Epidermal melanocyte (primary cell): ENCODE measurements around the gene TMEM62.

Source experiments
- DNase-seq: peaks from one replicate; pipeline ENCODE4 v3.0.0; 2011; ENCODE audit warnings: low spot score; ENCODE audit not compliant: insufficient read length

TMEM62 gene

GRCh38 chr15:43226436-43227305 is 93.3 kb downstream of the TMEM62 start:
- DNase-seq = no peak

DNA sequence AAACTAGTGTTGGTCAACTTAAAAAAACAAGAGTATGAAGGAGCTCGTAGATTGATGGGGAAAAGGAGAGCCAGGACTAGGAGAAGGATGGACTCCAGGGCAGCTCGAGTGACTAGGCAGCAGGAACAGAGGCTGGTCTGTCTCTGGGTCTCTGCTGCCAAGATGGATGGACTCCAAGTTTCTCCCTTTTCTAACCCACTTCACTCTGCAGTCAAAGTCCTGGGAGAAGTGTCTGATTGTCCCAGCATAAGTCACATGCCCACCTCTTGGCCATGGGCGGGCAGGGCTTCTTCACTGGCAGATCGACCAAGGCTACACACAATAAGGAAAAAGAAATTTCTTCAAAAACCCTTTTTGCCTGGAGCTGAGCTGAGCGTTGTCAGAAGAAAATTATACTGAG is 96.6 kb downstream of the TMEM62 start:
- peak; percentile 66 for DNase-seq

DNA sequence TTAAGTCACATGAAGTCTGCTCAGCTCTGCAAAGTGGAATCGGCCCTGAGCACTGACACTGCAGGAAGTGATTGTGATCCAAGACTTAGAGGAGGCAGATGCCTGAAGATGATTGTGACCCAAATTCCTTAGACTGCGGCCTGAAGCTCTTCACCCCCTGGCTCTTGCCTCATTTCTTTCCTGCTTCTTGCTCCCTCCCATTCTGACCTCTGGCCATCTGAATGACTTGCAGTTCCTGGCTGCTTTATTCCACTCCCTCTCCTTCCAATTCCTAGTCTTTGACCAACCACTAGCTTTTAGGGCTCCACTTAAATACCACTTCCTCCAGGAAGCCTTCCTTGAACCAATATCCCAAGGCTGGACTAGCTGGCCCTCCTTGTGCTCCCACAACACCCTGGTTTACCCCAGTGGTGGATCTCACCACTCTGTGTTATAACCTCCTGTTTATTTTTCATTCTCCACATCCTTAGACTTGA is 97.3 kb downstream of the TMEM62 start:
- DNase-seq = no peak

DNA sequence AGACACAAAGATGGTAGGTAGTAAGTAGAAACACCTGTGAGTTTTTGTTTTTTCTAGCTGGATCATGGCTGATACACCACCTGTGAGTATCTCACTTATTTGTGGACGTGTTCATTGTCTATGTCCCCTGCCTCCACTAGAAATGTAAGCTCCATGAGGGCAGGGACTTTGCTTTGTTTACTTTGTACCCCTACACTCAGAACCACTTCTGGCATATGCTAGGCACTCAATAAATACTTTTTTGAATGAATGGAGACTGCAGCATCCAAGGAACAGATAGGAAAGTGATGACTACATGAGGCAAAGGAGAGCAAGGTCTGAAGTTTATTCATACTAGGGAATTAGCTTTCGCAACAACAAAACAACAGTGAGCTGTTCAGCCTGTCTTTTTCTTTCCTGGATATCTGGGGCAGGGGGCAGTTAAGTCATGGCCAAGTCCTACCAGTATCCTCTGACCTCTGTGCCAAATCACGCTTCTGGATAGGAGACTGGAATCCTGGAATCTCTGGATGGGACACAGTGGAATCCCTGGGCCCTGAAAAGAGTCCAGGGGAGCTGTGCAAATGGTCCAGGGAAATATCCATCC is 99.0 kb downstream of the TMEM62 start:
- no peak for DNase-seq
